GM10248 (cell line): Measurements from ENCODE around the gene PPFIA1.
"Not testable (repeated sequence)": the region's sequence is repeated elsewhere in the genome, so short reads cannot be mapped to it uniquely, and the experiment has no call there.

Source experiments
- CTCF ChIA-PET: fragments of 300-600 bp; sonication (Branson Sonifier 250); formaldehyde crosslinking; extraction: SDS; loops from one replicate; lab custom pipeline; 2021; ENCODE audit warnings: antibody characterized with exemption; lab: Yijun Ruan, JAX
- POLR2A ChIA-PET: fragments of 350-650 bp; sonication (Branson Sonifier 250); formaldehyde crosslinking; extraction: SDS; loops from one replicate; lab custom pipeline; 2020; ENCODE audit warnings: antibody characterized with exemption; lab: Yijun Ruan, JAX
- DNase-seq: peaks from one replicate; pipeline ENCODE4 v3.0.0; 2012; ENCODE audit errors: extremely low spot score
- CTCF ChIP-seq: IDR thresholded peaks from 2 replicates; pipeline ENCODE4 v1.5.1; 2012; ENCODE audit warnings: mild to moderate bottlenecking, low read depth; ENCODE audit errors: extremely low read depth, missing control alignments, control extremely low read depth

PPFIA1 gene

GRCh38 chr11:70247710-70248072 is 22.8 kb upstream of the PPFIA1 start:
- TF ChIP-seq CTCF: no peak
- POLR2A ChIA-PET: no interaction called here
- DNase-seq: no peak
- CTCF ChIA-PET: interaction anchor here (1.3 kb wide), 1 partner anchor 12 kb away, joined by 3 read pairs; no protein-coding TSS in a partner anchor

GRCh38 chr11:70250876-70251658 is 19.4 kb upstream of the PPFIA1 start:
- TF ChIP-seq CTCF: no peak
- ChIA-PET POLR2A (no interaction called here), CTCF (no interaction called here)
- no peak for DNase-seq

- DNase-seq: no peak
- ChIA-PET CTCF (interaction anchor here (1.2 kb wide), 1 partner anchor 10 kb away, joined by 3 read pairs; no protein-coding TSS in a partner anchor), POLR2A (no interaction called here)
- TF ChIP-seq CTCF: no peak
Observed at GRCh38 chr11:70251659-70252321, 18.7 kb upstream of the PPFIA1 start.

- CTCF ChIA-PET: no interaction called here
- TF ChIP-seq CTCF: no peak
- no peak for DNase-seq
- POLR2A ChIA-PET: no interaction called here
Observed at GRCh38 chr11:70252844-70253243, 17.6 kb upstream of the PPFIA1 start.

- DNase-seq: no peak
- TF ChIP-seq CTCF: no peak
- ChIA-PET CTCF (no interaction called here), POLR2A (no interaction called here)
Observed at GRCh38 chr11:70255477-70256116, 14.9 kb upstream of the PPFIA1 start.

GRCh38 chr11:70259077-70259476 is 11.4 kb upstream of the PPFIA1 start:
- not testable (repeated sequence) for DNase-seq
- ChIA-PET CTCF (interaction anchor here (1.2 kb wide), 1 partner anchor 12 kb away, joined by 3 read pairs; no protein-coding TSS in a partner anchor), POLR2A (interaction anchor here (0.7 kb wide), 1 partner anchor 18 kb away, joined by 5 read pairs; no protein-coding TSS in a partner anchor)
